Neutrophil (primary cell): Measurements from ENCODE around the gene EHD1.

Experiments used
- H3K27ac ChIP-seq: fragments of 200-600 bp; sonication (generic); 2 replicates; pipeline ENCODE4 v1.5.1; 2016; ENCODE audit warnings: mild to moderate bottlenecking, moderate library complexity
- H3K27me3 ChIP-seq: fragments of 200-600 bp; sonication (generic); 2 replicates; pipeline ENCODE4 v1.6.0; 2016; ENCODE audit warnings: mild to moderate bottlenecking
- H3K36me3 ChIP-seq: fragments of 200-600 bp; sonication (generic); 2 replicates; pipeline ENCODE4 v1.5.1; 2017
- H3K4me1 ChIP-seq, 2 experiments: fragments of 200-600 bp in 1 of 2; sonication (generic) in 1 of 2; 1 replicate in 1 of 2; 2 replicates in 1 of 2; pipeline versions ENCODE4 v1.5.1 to v1.6.1; 2013 to 2016; ENCODE audit warnings: low read depth in 1 of 2, low read length in 1 of 2, mild to moderate bottlenecking in 1 of 2, moderate library complexity in 1 of 2; ENCODE audit not compliant: control insufficient read depth in 1 of 2, insufficient read depth in 1 of 2
- H3K4me3 ChIP-seq, 2 experiments: fragments of 200-600 bp in 1 of 2; sonication (generic) in 1 of 2; 1 replicate in 1 of 2; 2 replicates in 1 of 2; pipeline ENCODE4 v1.5.1; 2013 to 2016; ENCODE audit warnings: low read depth in 1 of 2, low read length in 1 of 2, mild to moderate bottlenecking in 1 of 2, moderate library complexity in 1 of 2
- H3K9me3 ChIP-seq: fragments of 200-600 bp; sonication (generic); 2 replicates; pipeline ENCODE4 v1.5.1; 2016
- TF ChIP-seq, protein P1 (sequence below): fragments of 200-600 bp; sonication (generic); IDR thresholded peaks from 2 replicates; pipeline ENCODE4 v1.5.1; 2016; ENCODE audit warnings: antibody characterized with exemption

EHD1 gene

DNA sequence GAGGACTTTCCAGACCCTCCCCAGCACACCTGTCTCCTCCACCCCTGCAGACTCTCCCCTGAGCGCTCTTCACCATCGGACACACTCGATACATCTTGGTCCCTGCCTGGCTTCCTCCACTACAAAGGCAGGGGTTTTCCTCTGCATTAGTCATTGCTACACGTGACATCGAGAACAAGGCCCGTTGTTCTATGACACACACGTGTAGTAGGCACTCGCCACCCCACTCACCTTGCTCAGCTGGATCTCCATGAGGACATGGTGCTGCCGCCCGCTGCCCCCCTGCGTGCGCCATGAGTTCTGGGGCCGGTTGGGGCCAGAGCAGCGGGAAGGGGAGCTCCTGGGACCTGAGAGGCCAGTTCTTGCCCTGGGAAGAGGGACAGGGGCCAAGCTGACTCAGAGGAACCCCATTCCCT is 21.9 kb upstream of the EHD1 start:
- Histone ChIP-seq H3K27me3 (no peaks in the 10 kb centered on the region), H3K4me1 (no peaks in the 10 kb centered on the region), H3K36me3 (peaks cover 100% of the 10 kb centered on the region), H3K4me3 (no peak overlapping the region), H3K27ac (no peak overlapping the region), H3K9me3 (no peaks in the 10 kb centered on the region)
- TF ChIP-seq, protein P1, sequence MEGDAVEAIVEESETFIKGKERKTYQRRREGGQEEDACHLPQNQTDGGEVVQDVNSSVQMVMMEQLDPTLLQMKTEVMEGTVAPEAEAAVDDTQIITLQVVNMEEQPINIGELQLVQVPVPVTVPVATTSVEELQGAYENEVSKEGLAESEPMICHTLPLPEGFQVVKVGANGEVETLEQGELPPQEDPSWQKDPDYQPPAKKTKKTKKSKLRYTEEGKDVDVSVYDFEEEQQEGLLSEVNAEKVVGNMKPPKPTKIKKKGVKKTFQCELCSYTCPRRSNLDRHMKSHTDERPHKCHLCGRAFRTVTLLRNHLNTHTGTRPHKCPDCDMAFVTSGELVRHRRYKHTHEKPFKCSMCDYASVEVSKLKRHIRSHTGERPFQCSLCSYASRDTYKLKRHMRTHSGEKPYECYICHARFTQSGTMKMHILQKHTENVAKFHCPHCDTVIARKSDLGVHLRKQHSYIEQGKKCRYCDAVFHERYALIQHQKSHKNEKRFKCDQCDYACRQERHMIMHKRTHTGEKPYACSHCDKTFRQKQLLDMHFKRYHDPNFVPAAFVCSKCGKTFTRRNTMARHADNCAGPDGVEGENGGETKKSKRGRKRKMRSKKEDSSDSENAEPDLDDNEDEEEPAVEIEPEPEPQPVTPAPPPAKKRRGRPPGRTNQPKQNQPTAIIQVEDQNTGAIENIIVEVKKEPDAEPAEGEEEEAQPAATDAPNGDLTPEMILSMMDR, result no peak

DNA sequence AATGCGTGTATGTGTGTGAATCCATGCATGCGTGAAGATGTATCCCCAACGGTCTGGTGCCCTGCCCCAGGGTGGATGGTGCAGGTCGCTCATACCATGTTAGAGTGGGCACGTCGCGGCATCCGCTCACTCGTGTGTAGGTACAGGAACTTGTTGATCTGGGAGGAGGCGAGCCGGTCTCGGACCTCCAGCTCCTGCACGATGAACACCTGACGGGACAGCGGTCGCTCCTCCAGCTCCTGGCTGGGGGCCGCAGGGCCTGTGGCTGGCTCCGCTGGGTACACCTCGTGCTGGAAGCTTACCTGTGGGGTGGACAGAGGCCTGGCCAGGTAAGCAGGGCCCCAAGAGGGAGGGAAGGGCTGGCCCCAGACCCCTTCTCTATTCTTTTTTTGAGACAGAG is 20.1 kb upstream of the EHD1 start:
- TF ChIP-seq, protein P1, result no peak

DNA sequence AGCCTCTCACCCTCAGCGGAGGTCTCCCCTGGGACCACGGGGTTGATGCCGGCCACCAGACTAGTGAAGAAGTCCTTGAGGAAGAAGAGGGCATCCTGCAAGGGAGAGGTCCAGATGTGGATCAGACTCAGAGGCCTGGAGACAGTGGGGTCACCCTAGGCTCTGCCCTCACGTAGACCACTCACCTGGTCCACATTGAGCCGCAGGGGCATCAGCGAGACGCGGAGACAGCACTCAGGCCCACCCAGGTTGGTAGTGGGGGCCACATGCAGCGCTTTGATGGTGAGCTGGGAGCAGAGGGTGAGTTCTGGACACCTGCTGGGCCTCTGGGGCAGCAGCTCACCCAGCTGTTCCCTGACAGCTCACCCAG is 19.6 kb upstream of the EHD1 start:
- H3K4me3 ChIP-seq, result no peak overlapping the region
- H3K27me3 ChIP-seq, result no peaks in the 10 kb centered on the region
- TF ChIP-seq, protein P1, result no peak
- peaks cover 95% of the 10 kb centered on the region for H3K36me3 ChIP-seq
- H3K4me1 ChIP-seq, result peaks cover 15% of the 10 kb centered on the region in 2 experiments
- no peaks in the 10 kb centered on the region for H3K9me3 ChIP-seq
- H3K27ac ChIP-seq, result no peak overlapping the region

More for the DNA sequence above, 20.1 kb upstream of the EHD1 start:
- no peaks in the 10 kb centered on the region for H3K9me3 ChIP-seq
- peaks cover 10% of the 10 kb centered on the region in 2 experiments for H3K4me1 ChIP-seq
- H3K27ac ChIP-seq, result no peak overlapping the region
- H3K4me3 ChIP-seq, result no peak overlapping the region
- no peaks in the 10 kb centered on the region for H3K27me3 ChIP-seq
- H3K36me3 ChIP-seq, result peaks cover 100% of the 10 kb centered on the region

DNA sequence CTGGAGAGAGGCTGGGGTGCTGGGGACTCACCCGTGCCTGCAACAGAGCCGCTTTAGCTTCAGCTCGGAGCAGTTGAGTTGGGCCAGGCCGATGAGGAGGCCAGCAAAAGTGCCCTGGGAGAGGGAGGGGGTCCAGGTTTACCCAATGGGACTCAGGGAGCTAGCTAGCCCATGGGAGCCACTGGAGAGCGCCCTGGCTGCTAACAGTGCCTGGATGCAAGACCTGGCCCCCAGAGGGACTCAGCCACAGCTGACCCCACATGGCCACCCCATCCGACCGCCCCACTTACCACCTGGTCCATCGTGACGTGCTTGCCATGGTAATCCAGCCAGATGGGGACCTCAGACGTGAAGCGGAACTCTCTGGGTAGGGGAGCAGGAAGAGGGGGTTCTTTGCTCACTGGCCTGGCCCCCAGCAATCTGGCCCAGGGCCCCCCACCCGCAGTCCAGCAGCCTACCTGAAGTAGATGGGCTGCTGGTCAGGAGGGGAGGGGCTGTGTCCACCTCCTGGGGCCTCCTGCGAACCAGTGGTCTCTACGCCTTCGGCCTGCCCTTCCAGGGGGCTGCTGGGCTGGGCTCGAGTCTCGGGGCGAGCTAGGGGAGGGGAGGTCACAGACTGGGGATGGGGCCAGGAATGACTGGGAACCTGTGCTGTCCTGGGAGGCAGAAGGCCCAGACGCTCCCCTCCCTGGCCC is 19.1 kb upstream of the EHD1 start:
- Histone ChIP-seq H3K36me3 (peaks cover 90% of the 10 kb centered on the region), H3K27ac (no peak overlapping the region), H3K27me3 (no peaks in the 10 kb centered on the region), H3K4me3 (no peak overlapping the region), H3K9me3 (no peaks in the 10 kb centered on the region), H3K4me1 (peaks cover 20% of the 10 kb centered on the region in 2 experiments)
- TF ChIP-seq, protein P1, result no peak

DNA sequence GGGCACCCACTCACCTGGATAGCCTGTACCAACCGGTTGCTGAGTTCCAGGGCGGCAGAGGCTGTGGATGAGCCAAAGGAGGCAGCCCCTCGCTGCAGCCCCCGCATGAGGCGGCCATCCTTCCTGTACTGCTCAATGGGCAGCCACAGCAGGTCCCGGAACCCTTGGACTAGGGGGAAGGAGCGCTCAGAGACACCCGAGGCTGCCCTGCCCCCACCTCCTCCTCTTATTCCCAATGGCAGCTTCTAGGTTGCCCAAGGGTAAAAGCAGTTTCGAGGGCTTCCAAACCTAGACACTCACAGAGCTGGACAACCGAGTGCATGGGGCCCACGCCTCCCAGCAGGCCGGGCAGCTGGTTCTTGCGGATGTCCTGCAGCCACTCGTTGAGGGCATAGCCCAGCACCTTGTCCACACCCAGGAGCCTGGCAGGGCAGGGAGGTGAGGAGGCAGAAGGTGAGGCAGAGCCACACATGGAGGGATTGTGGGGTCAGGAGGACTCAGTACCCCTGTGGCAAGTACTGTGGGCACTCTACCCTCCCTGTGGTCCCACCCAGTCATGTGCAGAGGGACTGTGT is 18.1 kb upstream of the EHD1 start:
- H3K4me1 ChIP-seq, result peaks cover 23 to 24% of the 10 kb centered on the region in 2 experiments
- H3K9me3 ChIP-seq, result no peaks in the 10 kb centered on the region
- no peak overlapping the region for H3K27ac ChIP-seq
- TF ChIP-seq, protein P1, result no peak
- H3K36me3 ChIP-seq, result peaks cover 80% of the 10 kb centered on the region
- H3K27me3 ChIP-seq, result no peaks in the 10 kb centered on the region
- H3K4me3 ChIP-seq, result no peak overlapping the region
